ENCODE measurements around the gene NDUFAF7.
"Not testable (repeated sequence)": the region's sequence is repeated elsewhere in the genome, so short reads cannot be mapped to it uniquely, and the experiment has no call there.

Gene NDUFAF7

GRCh38 chr2:37231241-37232130, at the start of gene NDUFAF7, which contains the start of gene CEBPZ:
Gene NDUFAF7 (plus strand): TSS chr2:37231658. CDS start chr2:37231706, 48 bp downstream.
Gene CEBPZ (minus strand): TSS chr2:37231596. CDS start chr2:37231567, 29 bp downstream.
- peak; percentile 96 for DNase-seq

GRCh38 chr2:37181726-37182684, 49.5 kb upstream of the NDUFAF7 start:
- DNase-seq = no peak

GRCh38 chr2:37188570-37188969, 42.9 kb upstream of the NDUFAF7 start, which contains the start of gene SULT6B1:
Gene SULT6B1 (minus strand): TSS chr2:37188670. CDS start chr2:37188640, 30 bp downstream.
- no peak for DNase-seq

GRCh38 chr2:37189452-37190153, 41.9 kb upstream of the NDUFAF7 start:
- DNase-seq = peak; percentile 91

GRCh38 chr2:37190290-37190689, 41.2 kb upstream of the NDUFAF7 start:
- DNase-seq = no peak

GRCh38 chr2:37191253-37191652, 40.2 kb upstream of the NDUFAF7 start:
- DNase-seq = no peak

- DNase-seq = no peak
These were observed 39.7 kb upstream of the NDUFAF7 start for GRCh38 chr2:37191747-37192146.

GRCh38 chr2:37192551-37192950, 38.9 kb upstream of the NDUFAF7 start:
- no peak for DNase-seq

- DNase-seq = not testable (repeated sequence)
These were observed 35.6 kb upstream of the NDUFAF7 start for GRCh38 chr2:37195862-37196319.

- DNase-seq = peak; percentile 69
These were observed 34.9 kb upstream of the NDUFAF7 start, which contains the start of gene CEBPZOS for GRCh38 chr2:37196320-37197195. Gene CEBPZOS (plus strand): TSS chr2:37196496. CDS start chr2:37199705, 3,209 bp downstream.

GRCh38 chr2:37198681-37199065, 32.8 kb upstream of the NDUFAF7 start:
- DNase-seq = no peak

GRCh38 chr2:37201208-37201607, 30.2 kb upstream of the NDUFAF7 start:
- DNase-seq = no peak

- DNase-seq = no peak
These were observed 29.7 kb upstream of the NDUFAF7 start for GRCh38 chr2:37201766-37202165.

GRCh38 chr2:37203708-37204107, 27.8 kb upstream of the NDUFAF7 start:
- DNase-seq = no peak

GRCh38 chr2:37205071-37205661, 26.3 kb upstream of the NDUFAF7 start:
- DNase-seq = not testable (repeated sequence)

GRCh38 chr2:37205689-37206341, 25.6 kb upstream of the NDUFAF7 start:
- DNase-seq = no peak

GRCh38 chr2:37206760-37207159, 24.7 kb upstream of the NDUFAF7 start:
- DNase-seq = not testable (repeated sequence)

- DNase-seq = no peak
These were observed 20.2 kb upstream of the NDUFAF7 start for GRCh38 chr2:37211212-37211611.

- DNase-seq = no peak
These were observed 19.5 kb upstream of the NDUFAF7 start for GRCh38 chr2:37211939-37212338.

- no peak for DNase-seq
These were observed 16.2 kb upstream of the NDUFAF7 start for GRCh38 chr2:37215250-37215649.

All from islet precursor cell (in vitro differentiated cells).